ENCODE data around the gene SESN1.

DNA sequence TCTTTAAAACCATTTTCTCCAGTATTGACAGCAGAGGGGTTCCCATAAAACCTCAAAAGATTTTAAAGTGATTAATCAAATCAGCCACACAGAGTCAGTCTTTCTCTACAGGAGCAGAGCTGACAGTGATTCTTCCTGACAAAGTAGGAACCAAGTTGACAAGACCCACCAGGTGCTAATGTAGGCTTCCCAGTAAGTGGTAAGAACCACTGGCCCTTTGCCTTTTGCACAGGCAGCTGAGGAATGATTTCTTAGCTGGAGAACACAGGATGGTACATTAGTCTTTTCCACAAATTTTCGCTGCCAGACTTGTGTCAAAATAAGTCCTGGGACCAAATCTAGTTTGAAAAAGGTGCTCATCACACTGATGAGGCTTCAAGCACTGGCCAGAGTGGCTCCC, 150.6 kb downstream of the SESN1 start:
- TF ChIP-seq, protein P1, sequence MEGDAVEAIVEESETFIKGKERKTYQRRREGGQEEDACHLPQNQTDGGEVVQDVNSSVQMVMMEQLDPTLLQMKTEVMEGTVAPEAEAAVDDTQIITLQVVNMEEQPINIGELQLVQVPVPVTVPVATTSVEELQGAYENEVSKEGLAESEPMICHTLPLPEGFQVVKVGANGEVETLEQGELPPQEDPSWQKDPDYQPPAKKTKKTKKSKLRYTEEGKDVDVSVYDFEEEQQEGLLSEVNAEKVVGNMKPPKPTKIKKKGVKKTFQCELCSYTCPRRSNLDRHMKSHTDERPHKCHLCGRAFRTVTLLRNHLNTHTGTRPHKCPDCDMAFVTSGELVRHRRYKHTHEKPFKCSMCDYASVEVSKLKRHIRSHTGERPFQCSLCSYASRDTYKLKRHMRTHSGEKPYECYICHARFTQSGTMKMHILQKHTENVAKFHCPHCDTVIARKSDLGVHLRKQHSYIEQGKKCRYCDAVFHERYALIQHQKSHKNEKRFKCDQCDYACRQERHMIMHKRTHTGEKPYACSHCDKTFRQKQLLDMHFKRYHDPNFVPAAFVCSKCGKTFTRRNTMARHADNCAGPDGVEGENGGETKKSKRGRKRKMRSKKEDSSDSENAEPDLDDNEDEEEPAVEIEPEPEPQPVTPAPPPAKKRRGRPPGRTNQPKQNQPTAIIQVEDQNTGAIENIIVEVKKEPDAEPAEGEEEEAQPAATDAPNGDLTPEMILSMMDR (IDR thresholded peaks at IDR 0.05) = no peak
- no peak for TF ChIP-seq POLR2A (IDR thresholded peaks at IDR 0.05)
